H9 (cell line): ENCODE results near the gene CHN1. TPM values are rescaled to one million over a fixed set of nuclear protein-coding genes. Genes with fewer than 3 reads are reported as not detected.

Experiments used
- DNase-seq: peaks from one replicate; pipeline ENCODE4 v3.0.0-alpha.2; 2017
- H2AFZ ChIP-seq: one replicate; pipeline ENCODE4 v1.6.1; 2013; ENCODE audit warnings: mild to moderate bottlenecking, low read length, control low read depth, moderate library complexity
- H2AK5ac ChIP-seq: 2 replicates; pipeline ENCODE4 v1.6.1; 2013; ENCODE audit warnings: low read length, control low read depth, mixed read lengths; ENCODE audit not compliant: insufficient read length
- H2BK120ac ChIP-seq: one replicate; pipeline ENCODE4 v1.6.1; 2013; ENCODE audit warnings: low read depth, mild to moderate bottlenecking, low read length, control low read depth, inconsistent platforms; ENCODE audit not compliant: poor library complexity, severe bottlenecking
- H2BK12ac ChIP-seq: 2 replicates; pipeline ENCODE4 v1.6.1; 2013; ENCODE audit warnings: low read length, control low read depth, mixed read lengths, low read depth; ENCODE audit not compliant: insufficient read length
- H2BK15ac ChIP-seq: 2 replicates; pipeline ENCODE4 v1.6.1; 2013; ENCODE audit warnings: low read depth, low read length, control low read depth
- H2BK20ac ChIP-seq: one replicate; pipeline ENCODE4 v1.6.1; 2013; ENCODE audit warnings: low read depth, mild to moderate bottlenecking, low read length, control low read depth, inconsistent platforms; ENCODE audit not compliant: poor library complexity, severe bottlenecking
- H2BK5ac ChIP-seq: 2 replicates; pipeline ENCODE4 v1.6.1; 2013; ENCODE audit warnings: low read length, control low read depth, mixed read lengths; ENCODE audit not compliant: insufficient read length
- H3K14ac ChIP-seq: 2 replicates; pipeline ENCODE4 v1.6.1; 2013; ENCODE audit warnings: low read length, control low read depth; ENCODE audit not compliant: insufficient read depth
- H3K18ac ChIP-seq: 2 replicates; pipeline ENCODE4 v1.6.1; 2013; ENCODE audit warnings: low read depth, mild to moderate bottlenecking, mixed read lengths, low read length, control low read depth; ENCODE audit not compliant: insufficient read length
- H3K23ac ChIP-seq: 2 replicates; pipeline ENCODE4 v1.6.1; 2013; ENCODE audit warnings: low read length, control low read depth, mixed read lengths, low read depth; ENCODE audit not compliant: insufficient read length
- H3K23me2 ChIP-seq: 2 replicates; pipeline ENCODE4 v1.6.1; 2013; ENCODE audit warnings: low read depth, mild to moderate bottlenecking, mixed read lengths, low read length, control low read depth; ENCODE audit not compliant: insufficient read length, poor library complexity, severe bottlenecking
- H3K27ac ChIP-seq: 2 replicates; pipeline ENCODE4 v1.5.1; 2013; ENCODE audit warnings: low read length, control low read depth, mixed read lengths, low read depth; ENCODE audit not compliant: insufficient read length
- H3K27me3 ChIP-seq: 2 replicates; pipeline ENCODE4 v1.6.1; 2013; ENCODE audit warnings: low read length, control low read depth, inconsistent platforms; ENCODE audit not compliant: insufficient read depth
- H3K4ac ChIP-seq: 2 replicates; pipeline ENCODE4 v1.6.1; 2013; ENCODE audit warnings: low read depth, mild to moderate bottlenecking, control low read depth, inconsistent platforms, low read length, moderate library complexity
- H3K4me1 ChIP-seq: 2 replicates; pipeline ENCODE4 v1.6.1; 2013; ENCODE audit warnings: low read length, control low read depth, inconsistent platforms; ENCODE audit not compliant: insufficient read depth
- H3K4me2 ChIP-seq: 2 replicates; pipeline ENCODE4 v1.6.1; 2013; ENCODE audit warnings: low read length, control low read depth, mixed read lengths; ENCODE audit not compliant: insufficient read length, insufficient read depth
- H3K56ac ChIP-seq: 2 replicates; pipeline ENCODE4 v1.6.1; 2013; ENCODE audit warnings: low read depth, mild to moderate bottlenecking, mixed read lengths, low read length, control low read depth; ENCODE audit not compliant: insufficient read length
- H3K79me1 ChIP-seq: 2 replicates; pipeline ENCODE4 v1.6.1; 2013; ENCODE audit warnings: low read depth, mild to moderate bottlenecking, moderate library complexity, low read length, control low read depth, inconsistent platforms; ENCODE audit not compliant: insufficient read depth, poor library complexity, severe bottlenecking
- H3K79me2 ChIP-seq: 2 replicates; pipeline ENCODE4 v1.6.1; 2013; ENCODE audit warnings: low read length, control low read depth, inconsistent platforms; ENCODE audit not compliant: insufficient read depth
- H3K9ac ChIP-seq: 2 replicates; pipeline ENCODE4 v1.6.1; 2013; ENCODE audit warnings: low read length, control low read depth, mixed read lengths; ENCODE audit not compliant: insufficient read length; ENCODE audit errors: extremely low read depth
- H3K9me3 ChIP-seq: one replicate; pipeline ENCODE4 v1.6.1; 2013; ENCODE audit warnings: low read depth, low read length, inconsistent platforms; ENCODE audit not compliant: control insufficient read depth
- H3T11ph ChIP-seq: one replicate; pipeline ENCODE4 v1.6.1; 2013; ENCODE audit warnings: mild to moderate bottlenecking, low read length, control low read depth, inconsistent platforms
- H4K20me1 ChIP-seq: one replicate; pipeline ENCODE4 v1.6.1; 2013; ENCODE audit not compliant: control insufficient read depth, insufficient read length, insufficient read depth
- H4K5ac ChIP-seq: 2 replicates; pipeline ENCODE4 v1.6.1; 2013; ENCODE audit warnings: low read depth, mild to moderate bottlenecking, mixed read lengths, low read length, control low read depth; ENCODE audit not compliant: insufficient read length
- H4K8ac ChIP-seq: replicated peaks from 2 replicates; pipeline ENCODE4 v1.6.1; 2013; ENCODE audit warnings: low read length, control low read depth, mixed read lengths, low read depth; ENCODE audit not compliant: insufficient read length
- H4K91ac ChIP-seq: 2 replicates; pipeline ENCODE4 v1.6.1; 2013; ENCODE audit warnings: low read depth, mild to moderate bottlenecking, moderate library complexity, mixed read lengths, low read length, control low read depth; ENCODE audit not compliant: insufficient read length
- H3K27ac Mint-ChIP-seq, 3 experiments: 2 replicates in 2 of 3; 3 replicates in 1 of 3; pipeline ENCODE4 v1.8.0; 2020 to 2021; ENCODE audit warnings: mixed read lengths in 3 of 3, mild to moderate bottlenecking in 1 of 3, moderate library complexity in 1 of 3
- H3K27me3 Mint-ChIP-seq: 2 replicates; pipeline ENCODE4 v1.8.0; 2021; ENCODE audit warnings: low read depth, mild to moderate bottlenecking, moderate library complexity, mixed read lengths
- H3K36me3 Mint-ChIP-seq, 3 experiments: 2 replicates in 2 of 3; 3 replicates in 1 of 3; pipeline ENCODE4 v1.8.0; 2020 to 2021; ENCODE audit warnings: low read depth in 3 of 3, mixed read lengths in 3 of 3; ENCODE audit not compliant: insufficient read depth in 1 of 3
- H3K4me1 Mint-ChIP-seq, 2 experiments: 2 replicates each; pipeline ENCODE4 v1.8.0; 2020; ENCODE audit warnings: mixed read lengths in 2 of 2
- H3K4me3 Mint-ChIP-seq, 2 experiments: 2 replicates in 1 of 2; 3 replicates in 1 of 2; pipeline ENCODE4 v1.8.0; 2020 to 2021; ENCODE audit warnings: mild to moderate bottlenecking in 2 of 2, mixed read lengths in 2 of 2, moderate library complexity in 1 of 2
- H3K9me3 Mint-ChIP-seq, 2 experiments: 2 replicates in 1 of 2; 3 replicates in 1 of 2; pipeline ENCODE4 v1.8.0; 2020; ENCODE audit warnings: mild to moderate bottlenecking in 2 of 2, mixed read lengths in 2 of 2, moderate library complexity in 1 of 2
- WGBS: extraction: QIAGEN DNeasy Blood & Tissue Kit; methylation state at CpG from one replicate; pipeline ENCODE4 v1.1.7; 2013; ENCODE audit warnings: missing lambda C conversion rate, low lambda C conversion rate, mixed read lengths; ENCODE audit not compliant: insufficient read length; ENCODE audit errors: extremely low coverage; 5-methylcytosine and 5-hydroxymethylcytosine counted together
- total RNA-seq: library from RNA; stranded (reverse); gene quantifications from 2 replicates; pipeline ENCODE4 v1.2.1, GENCODE V29; 2021
- TF ChIP-seq, protein P1 (sequence below): fragments of 200-600 bp; sonication (generic); conservative IDR thresholded peaks from 3 replicates; pipeline ENCODE4 v1.8.0; 2021; ENCODE audit warnings: antibody characterized with exemption, mild to moderate bottlenecking

The CHN1 gene
- total RNA-seq, 1 experiment from 2014 or later = 33.9 TPM

DNA sequence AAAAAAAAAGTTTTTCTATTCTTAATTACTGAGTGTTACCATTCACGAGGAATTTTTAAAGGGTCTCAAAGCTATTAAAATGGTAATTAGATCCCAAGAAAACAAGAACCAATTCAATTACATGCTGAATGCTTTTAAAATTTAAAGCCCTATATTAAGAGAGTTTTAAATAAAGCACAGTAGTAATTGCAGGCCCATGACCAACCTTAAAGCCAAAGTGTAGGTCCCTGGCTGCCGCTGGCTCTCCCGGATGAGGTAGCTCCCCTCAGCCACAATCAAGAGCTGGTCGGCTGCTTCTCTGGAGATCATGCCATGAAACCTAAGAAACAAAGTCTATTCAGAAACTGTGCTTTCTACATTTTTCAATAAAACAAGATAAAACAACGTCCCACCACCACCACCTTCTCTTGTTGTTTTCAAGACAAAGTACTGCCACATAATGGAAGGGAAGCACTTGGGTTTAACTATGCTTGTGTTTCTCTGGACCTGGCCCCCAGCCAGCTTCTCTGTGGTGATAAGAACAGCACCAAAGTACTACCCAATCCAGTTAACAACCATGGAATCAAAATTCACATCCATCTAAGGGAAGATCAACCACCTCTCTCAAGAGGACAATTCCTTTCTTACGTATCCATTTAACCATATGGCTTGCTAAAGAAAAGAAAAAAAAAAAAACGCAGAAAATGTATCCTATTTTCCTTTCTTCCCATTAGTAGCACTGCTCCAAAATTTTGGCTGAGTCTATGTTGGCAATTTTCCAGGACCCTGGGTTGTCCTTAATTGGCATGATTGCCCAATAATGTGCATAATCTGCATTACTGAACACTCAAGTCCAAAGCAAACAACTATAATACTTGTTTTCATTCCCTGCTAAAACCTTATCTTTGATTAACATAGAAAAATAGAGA, 90.1 kb downstream of the CHN1 start:
- no peak overlapping the region for H2BK5ac ChIP-seq
- H4K91ac ChIP-seq = no peak overlapping the region
- no peak for DNase-seq
- H3K18ac ChIP-seq = no peak overlapping the region
- H3K4ac ChIP-seq = no peak overlapping the region
- H3K79me2 ChIP-seq = no peaks in the 10 kb centered on the region
- H3K9me3 Mint-ChIP-seq = no peaks in the 10 kb centered on the region
- H3K27me3 Mint-ChIP-seq = no peaks in the 10 kb centered on the region
- no peak overlapping the region for H3K56ac ChIP-seq
- H3K27ac ChIP-seq = no peak overlapping the region
- H2AFZ ChIP-seq = no peak overlapping the region
- H3K23me2 ChIP-seq = no peaks in the 10 kb centered on the region
- H3K9ac ChIP-seq = no peak overlapping the region
- H2AK5ac ChIP-seq = no peak overlapping the region
- H3K23ac ChIP-seq = no peak overlapping the region
- TF ChIP-seq, protein P1, sequence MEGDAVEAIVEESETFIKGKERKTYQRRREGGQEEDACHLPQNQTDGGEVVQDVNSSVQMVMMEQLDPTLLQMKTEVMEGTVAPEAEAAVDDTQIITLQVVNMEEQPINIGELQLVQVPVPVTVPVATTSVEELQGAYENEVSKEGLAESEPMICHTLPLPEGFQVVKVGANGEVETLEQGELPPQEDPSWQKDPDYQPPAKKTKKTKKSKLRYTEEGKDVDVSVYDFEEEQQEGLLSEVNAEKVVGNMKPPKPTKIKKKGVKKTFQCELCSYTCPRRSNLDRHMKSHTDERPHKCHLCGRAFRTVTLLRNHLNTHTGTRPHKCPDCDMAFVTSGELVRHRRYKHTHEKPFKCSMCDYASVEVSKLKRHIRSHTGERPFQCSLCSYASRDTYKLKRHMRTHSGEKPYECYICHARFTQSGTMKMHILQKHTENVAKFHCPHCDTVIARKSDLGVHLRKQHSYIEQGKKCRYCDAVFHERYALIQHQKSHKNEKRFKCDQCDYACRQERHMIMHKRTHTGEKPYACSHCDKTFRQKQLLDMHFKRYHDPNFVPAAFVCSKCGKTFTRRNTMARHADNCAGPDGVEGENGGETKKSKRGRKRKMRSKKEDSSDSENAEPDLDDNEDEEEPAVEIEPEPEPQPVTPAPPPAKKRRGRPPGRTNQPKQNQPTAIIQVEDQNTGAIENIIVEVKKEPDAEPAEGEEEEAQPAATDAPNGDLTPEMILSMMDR = no peak
- no peaks in the 10 kb centered on the region for H3K79me1 ChIP-seq
- no peak overlapping the region for H2BK20ac ChIP-seq
- no CpG with 5 or more reads among the region's 7 CpGs for WGBS
- H2BK12ac ChIP-seq = no peak overlapping the region
- H3K14ac ChIP-seq = no peak overlapping the region; the same call in 1 of the 2 replicates
- H4K8ac ChIP-seq = no peak overlapping the region
- H3K4me2 ChIP-seq = no peak overlapping the region
- peaks cover 7% of the 10 kb centered on the region for H3K4me1 ChIP-seq
- H3K4me3 Mint-ChIP-seq = no peak overlapping the region
- H3K27ac Mint-ChIP-seq = peak overlapping the region; percentile 58 to 86 (median 81); a peak in 5 of 7 replicates
- H3T11ph ChIP-seq = no peak overlapping the region
- H2BK15ac ChIP-seq = no peak overlapping the region
- no peak overlapping the region for H2BK120ac ChIP-seq
- no peaks in the 10 kb centered on the region for H3K9me3 ChIP-seq
- no peaks in the 10 kb centered on the region for H4K20me1 ChIP-seq
- no peaks in the 10 kb centered on the region for H3K27me3 ChIP-seq
- peaks cover 32 to 37% of the 10 kb centered on the region in 2 experiments for H3K4me1 Mint-ChIP-seq
- no peak overlapping the region for H4K5ac ChIP-seq
- peaks cover 20 to 39% (median 38%) of the 10 kb centered on the region in 3 experiments for H3K36me3 Mint-ChIP-seq
